ENCODE data around the gene CENPVL1. TPM values are rescaled to one million over a fixed set of nuclear protein-coding genes. Genes with fewer than 3 reads are reported as not detected.
A peak's percentile ranks its signal among the peaks of the same experiment; 100 is the strongest.
"Not testable (repeated sequence)": the region's sequence is repeated elsewhere in the genome, so short reads cannot be mapped to it uniquely, and the experiment has no call there.

CENPVL1 gene
- total RNA-seq = not detected

DNA sequence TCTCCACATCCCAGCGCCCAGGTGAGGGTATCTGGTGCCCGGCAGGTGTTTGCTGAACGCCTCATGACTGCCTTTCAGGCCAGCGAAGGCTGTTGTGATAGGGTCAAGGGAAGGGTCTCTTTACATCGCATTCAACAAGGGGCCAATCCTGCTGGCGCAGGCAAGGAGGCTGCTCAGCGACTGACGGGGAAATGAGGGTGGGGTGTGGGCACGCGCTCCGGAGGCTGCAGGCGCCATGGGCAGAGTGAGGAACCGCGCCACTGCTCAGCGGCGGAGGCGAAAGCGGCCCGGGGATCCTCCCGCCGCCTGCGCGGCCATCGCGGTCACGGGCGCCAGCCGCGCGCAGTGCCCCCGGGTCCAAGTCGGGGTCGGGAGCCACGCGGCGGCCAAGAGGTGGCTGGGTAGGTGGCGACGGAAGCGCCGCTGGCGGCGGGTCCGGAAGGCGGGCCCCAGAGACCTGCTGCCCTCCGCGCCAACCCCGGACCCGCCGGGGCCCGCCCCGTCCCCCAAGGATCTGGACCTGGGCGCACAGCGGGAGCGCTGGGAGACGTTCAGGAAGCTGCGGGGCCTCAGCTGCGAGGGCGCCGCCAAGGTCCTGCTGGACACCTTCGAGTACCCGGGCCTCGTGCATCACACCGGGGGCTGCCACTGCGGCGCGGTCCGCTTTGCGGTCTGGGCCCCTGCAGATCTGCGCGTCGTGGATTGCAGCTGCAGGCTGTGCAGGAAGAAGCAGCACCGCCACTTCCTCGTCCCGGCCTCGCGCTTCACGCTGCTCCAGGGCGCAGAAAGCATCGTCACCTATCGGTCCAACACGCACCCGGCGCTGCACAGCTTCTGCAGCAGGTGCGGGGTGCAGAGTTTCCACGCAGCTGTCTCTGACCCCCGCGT lies at the start of gene CENPVL1:
CENPVL1 (plus strand) TSS at position 236 of the 888 bp plus-strand sequence; CDS start at position 236, 0 bp downstream.
- not testable (repeated sequence) for ATAC-seq

DNA sequence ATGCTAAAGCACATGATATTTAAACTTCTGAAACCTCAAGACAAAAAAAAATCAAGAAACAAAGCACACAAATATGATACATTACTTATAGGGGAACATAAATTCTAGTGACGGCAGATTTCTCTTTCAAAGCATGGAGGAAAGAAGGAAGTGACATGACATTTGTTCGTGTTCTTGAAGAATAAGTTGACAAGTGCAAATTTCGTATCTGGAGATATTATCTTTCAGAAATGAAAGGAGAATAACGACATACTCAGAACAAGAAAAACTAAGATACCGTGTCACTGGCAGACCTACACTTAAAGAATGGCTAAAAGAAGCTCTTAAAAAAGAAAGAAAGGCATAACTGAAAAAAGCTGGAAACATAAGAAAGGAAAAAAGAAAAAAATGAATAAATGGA lies 44.3 kb upstream of the CENPVL1 start:
- no peak for ATAC-seq

DNA sequence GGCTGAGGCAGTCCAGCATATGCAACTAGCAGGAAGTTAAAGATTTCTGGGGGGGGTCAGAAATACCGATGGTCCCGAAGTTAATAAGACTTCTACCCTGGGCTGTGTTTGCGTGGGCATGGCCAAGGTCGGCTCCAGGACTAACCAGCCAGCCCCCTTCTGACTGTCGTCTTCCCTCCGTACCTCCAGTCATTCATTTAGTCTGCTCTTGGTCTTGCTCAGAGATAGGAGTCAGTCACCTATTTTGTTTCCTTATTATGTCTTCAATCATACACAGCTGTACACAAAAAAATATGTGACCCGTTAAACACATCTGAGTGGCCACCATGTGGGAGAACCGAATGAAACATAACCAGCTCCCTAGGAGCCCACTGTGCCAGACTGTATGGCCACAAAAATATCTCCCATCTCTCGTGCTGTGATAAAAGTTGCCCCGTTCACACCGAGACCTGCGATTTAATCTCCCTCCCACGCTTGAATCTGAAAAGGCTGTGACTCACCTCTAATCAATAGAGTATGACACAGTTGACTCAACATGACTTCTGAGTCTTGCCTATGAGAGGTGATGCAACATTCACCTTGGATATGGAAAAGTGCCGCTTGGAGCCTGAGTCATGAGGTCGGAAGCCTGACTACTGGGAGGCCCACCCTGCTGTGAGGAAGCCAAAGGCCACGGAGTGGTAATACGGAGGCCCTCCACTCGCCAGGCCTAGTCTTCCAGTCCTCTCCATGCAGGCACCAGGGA lies 30.5 kb upstream of the CENPVL1 start:
- peak; percentile 36 for ATAC-seq

DNA sequence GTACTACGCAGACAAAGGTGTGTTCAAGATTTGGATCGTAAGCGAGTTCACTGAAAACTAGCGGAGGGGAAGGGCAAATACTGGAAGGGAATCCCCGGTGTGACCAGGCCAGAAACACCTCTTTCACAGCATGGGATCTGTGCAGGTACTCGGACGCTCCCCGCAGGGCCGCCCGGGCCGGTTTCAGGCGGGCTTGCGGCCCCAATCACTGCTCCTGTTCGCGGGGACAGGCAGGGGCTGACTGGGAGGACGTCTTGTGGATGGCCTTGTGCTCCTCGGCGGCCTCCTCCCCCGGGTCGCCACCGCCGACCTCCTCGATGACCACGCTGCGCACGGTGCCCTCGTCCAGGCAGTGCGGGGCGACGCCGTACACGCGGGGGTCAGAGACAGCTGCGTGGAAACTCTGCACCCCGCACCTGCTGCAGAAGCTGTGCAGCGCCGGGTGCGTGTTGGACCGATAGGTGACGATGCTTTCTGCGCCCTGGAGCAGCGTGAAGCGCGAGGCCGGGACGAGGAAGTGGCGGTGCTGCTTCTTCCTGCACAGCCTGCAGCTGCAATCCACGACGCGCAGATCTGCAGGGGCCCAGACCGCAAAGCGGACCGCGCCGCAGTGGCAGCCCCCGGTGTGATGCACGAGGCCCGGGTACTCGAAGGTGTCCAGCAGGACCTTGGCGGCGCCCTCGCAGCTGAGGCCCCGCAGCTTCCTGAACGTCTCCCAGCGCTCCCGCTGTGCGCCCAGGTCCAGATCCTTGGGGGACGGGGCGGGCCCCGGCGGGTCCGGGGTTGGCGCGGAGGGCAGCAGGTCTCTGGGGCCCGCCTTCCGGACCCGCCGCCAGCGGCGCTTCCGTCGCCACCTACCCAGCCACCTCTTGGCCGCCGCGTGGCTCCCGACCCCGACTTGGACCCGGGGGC lies 28.2 kb upstream of the CENPVL1 start:
- not testable (repeated sequence) for ATAC-seq

DNA sequence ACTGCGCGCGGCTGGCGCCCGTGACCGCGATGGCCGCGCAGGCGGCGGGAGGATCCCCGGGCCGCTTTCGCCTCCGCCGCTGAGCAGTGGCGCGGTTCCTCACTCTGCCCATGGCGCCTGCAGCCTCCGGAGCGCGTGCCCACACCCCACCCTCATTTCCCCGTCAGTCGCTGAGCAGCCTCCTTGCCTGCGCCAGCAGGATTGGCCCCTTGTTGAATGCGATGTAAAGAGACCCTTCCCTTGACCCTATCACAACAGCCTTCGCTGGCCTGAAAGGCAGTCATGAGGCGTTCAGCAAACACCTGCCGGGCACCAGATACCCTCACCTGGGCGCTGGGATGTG lies 27.6 kb upstream of the CENPVL1 start, which contains the start of gene CENPVL2:
CENPVL2 (minus strand) TSS at position 112 of the 343 bp plus-strand sequence; CDS start at position 112, 0 bp downstream.
- ATAC-seq = not testable (repeated sequence)

DNA sequence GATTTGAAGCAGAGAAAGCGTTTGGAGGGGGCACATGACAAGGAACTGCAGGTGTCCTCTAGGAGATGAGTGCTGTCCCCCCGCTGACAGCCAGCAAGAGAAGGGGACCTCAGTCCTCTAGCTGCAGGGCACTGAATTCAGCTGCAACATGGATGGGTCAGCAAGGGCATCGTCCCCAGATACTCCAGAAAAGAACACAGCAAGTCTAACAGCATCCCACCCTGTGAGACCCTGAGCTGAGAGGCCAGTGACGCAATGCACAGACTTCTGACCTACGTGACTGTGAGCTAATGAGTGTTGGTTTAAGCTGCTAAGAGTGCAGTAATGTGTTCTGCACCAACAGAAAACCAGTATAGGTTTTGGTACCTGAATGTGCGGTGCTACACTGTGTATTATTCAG lies 16.1 kb upstream of the CENPVL1 start:
- no peak for ATAC-seq

DNA sequence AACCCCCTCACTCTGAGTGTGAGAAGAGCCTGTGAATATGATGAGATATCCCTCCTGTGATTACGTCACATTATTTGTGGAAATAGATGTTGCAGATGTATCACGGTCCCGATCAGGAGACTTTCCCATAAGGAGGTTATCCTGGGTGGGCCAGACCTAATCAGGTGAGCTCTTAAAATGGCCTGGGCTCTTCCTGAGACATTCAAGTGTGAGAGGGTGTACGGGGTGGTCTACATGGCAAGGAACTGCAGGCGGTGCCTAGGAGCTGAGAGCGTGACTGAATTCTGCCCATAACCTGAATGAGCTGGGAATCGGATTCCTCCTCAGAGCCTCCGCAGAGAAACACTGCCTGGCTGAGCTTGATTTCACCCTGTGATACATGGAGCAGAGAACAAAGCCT lies 12.9 kb upstream of the CENPVL1 start:
- ATAC-seq = no peak

- ATAC-seq = peak; percentile 60
Observed at GRCh38 chrX:51712943-51713647, 2.8 kb downstream of the CENPVL1 start.

- ATAC-seq = no peak
Observed at GRCh38 chrX:51728202-51728601, 17.9 kb downstream of the CENPVL1 start.

- ATAC-seq = no peak
Observed at GRCh38 chrX:51737091-51737490, 26.8 kb downstream of the CENPVL1 start.

DNA sequence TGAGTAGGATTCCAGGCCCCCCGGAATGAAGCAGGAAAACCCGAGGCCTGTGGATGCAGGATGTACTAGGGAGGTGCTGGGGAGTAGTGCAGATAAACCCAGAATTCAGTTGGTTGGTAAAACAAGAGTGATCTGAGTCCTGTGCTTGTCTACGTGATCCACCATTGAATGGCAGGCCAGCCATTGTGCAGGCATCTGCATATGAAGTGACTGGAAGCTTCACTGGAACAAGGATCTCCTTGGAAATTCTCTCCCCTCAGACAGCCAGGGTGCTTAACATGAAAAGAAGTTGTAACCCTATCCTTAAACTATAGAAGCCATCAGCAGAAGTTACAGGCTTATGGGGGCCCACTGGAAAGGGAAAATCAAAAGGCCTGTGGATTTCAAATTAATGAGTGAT lies 32.3 kb downstream of the CENPVL1 start:
- no peak for ATAC-seq

- peak; percentile 71 for ATAC-seq
Observed at GRCh38 chrX:51743179-51743957, 33.1 kb downstream of the CENPVL1 start, which contains the start of gene GSPT2. TSS of gene GSPT2 (plus strand) at chrX:51743442. CDS start at chrX:51743627, 185 bp downstream.

- no peak for ATAC-seq
Observed at GRCh38 chrX:51747671-51748070, 37.4 kb downstream of the CENPVL1 start.

- no peak for ATAC-seq
Observed at GRCh38 chrX:51759055-51759839, 48.9 kb downstream of the CENPVL1 start.

GRCh38 chrX:51760657-51761056 lies 50.3 kb downstream of the CENPVL1 start:
- no peak for ATAC-seq

Other genes with a start within 250 kb of the CENPVL1 start
- 0.96 TPM for gene NUDT11, start 213.9 kb upstream of the CENPVL1 start, total RNA-seq
- not detected for gene CENPVL3, start 91.6 kb upstream of the CENPVL1 start, total RNA-seq
- gene CENPVL2, start 27.7 kb upstream of the CENPVL1 start, total RNA-seq = not detected
- gene GSPT2, start 32.9 kb downstream of the CENPVL1 start, total RNA-seq = 1.6 TPM
- gene MAGED1, start 183.1 kb downstream of the CENPVL1 start, total RNA-seq = 31.4 TPM

Data from esophagus mucosa (tissue), 1 donor.